ENCODE results near the gene IDI1.

GRCh38 chr10:1029838-1030237 is 19.1 kb downstream of the IDI1 start:
- TF ChIP-seq POLR2AphosphoS5 (IDR thresholded peaks at IDR 0.05) (no peak), CTCF (IDR thresholded peaks at IDR 0.05) (no peak), POLR2A (IDR thresholded peaks at IDR 0.05) (no peak)
